ENCODE results near the gene TRPM5.
A peak's percentile ranks its signal among the peaks of the same experiment; 100 is the strongest.

The TRPM5 gene

GRCh38 chr11:2420502-2421225 lies 23.6 kb downstream of the TRPM5 start:
- peak; percentile 79 to 81 for DNase-seq

GRCh38 chr11:2419638-2420501 lies 24.4 kb downstream of the TRPM5 start:
- peak; percentile 68 to 74 for DNase-seq

- no peak for DNase-seq
Observed at GRCh38 chr11:2418693-2419360, 25.5 kb downstream of the TRPM5 start.

GRCh38 chr11:2417856-2418692 lies 26.2 kb downstream of the TRPM5 start:
- DNase-seq = no peak

- no peak for DNase-seq
Observed at GRCh38 chr11:2416765-2417164, 27.5 kb downstream of the TRPM5 start.

- no peak for DNase-seq
Observed at GRCh38 chr11:2415601-2416380, 28.5 kb downstream of the TRPM5 start.

GRCh38 chr11:2415171-2415570 lies 29.1 kb downstream of the TRPM5 start:
- no peak for DNase-seq

- no peak for DNase-seq
Observed at GRCh38 chr11:2414616-2415015, 29.7 kb downstream of the TRPM5 start.

- no peak for DNase-seq
Observed at GRCh38 chr11:2413742-2414579, 30.4 kb downstream of the TRPM5 start.

- no peak for DNase-seq
Observed at GRCh38 chr11:2412323-2412722, 32.0 kb downstream of the TRPM5 start.

- DNase-seq = no peak
Observed at GRCh38 chr11:2411446-2412305, 32.6 kb downstream of the TRPM5 start.

- no peak for DNase-seq
Observed at GRCh38 chr11:2410616-2411015, 33.7 kb downstream of the TRPM5 start.

- no peak for DNase-seq
Observed at GRCh38 chr11:2409611-2410468, 34.5 kb downstream of the TRPM5 start.

GRCh38 chr11:2409126-2409525 lies 35.2 kb downstream of the TRPM5 start:
- DNase-seq = no peak

GRCh38 chr11:2408671-2409070 lies 35.6 kb downstream of the TRPM5 start:
- DNase-seq = no peak

GRCh38 chr11:2406878-2407410 lies 37.4 kb downstream of the TRPM5 start:
- no peak for DNase-seq

GRCh38 chr11:2406451-2406850 lies 37.9 kb downstream of the TRPM5 start:
- DNase-seq = no peak

- DNase-seq = no peak
Observed at GRCh38 chr11:2404735-2405196, 39.5 kb downstream of the TRPM5 start.
